HG03457 (cell line): ENCODE measurements around the gene ADK.
"Not testable (repeated sequence)": the region's sequence is repeated elsewhere in the genome, so short reads cannot be mapped to it uniquely, and the experiment has no call there.

Source experiments
- ATAC-seq: cut with Tn5 transposase; IDR thresholded peaks from one replicate; pipeline ENCODE4 v1.9.1; 2021; ENCODE audit warnings: moderate number of reproducible peaks; ENCODE audit not compliant: unreplicated experiment

The ADK gene

GRCh38 chr10:74140553-74140952 is 10.5 kb upstream of the ADK start:
- ATAC-seq, result no peak

GRCh38 chr10:74145133-74145532 is 5.9 kb upstream of the ADK start:
- ATAC-seq, result no peak

GRCh38 chr10:74146980-74147379 is 4.0 kb upstream of the ADK start:
- not testable (repeated sequence) for ATAC-seq

- peak; percentile 30 for ATAC-seq
Observed at GRCh38 chr10:74150204-74150989, 624 bp upstream of the ADK start, which contains the start of gene AP3M1. Gene AP3M1, minus strand, starts transcription at chr10:74150828. Its CDS starts 12,449 bp downstream, at chr10:74138379.

GRCh38 chr10:74151879-74152722 is 1.1 kb downstream of the ADK start:
- no peak for ATAC-seq

GRCh38 chr10:74153123-74153522 is 2.1 kb downstream of the ADK start:
- no peak for ATAC-seq

GRCh38 chr10:74153676-74154075 is 2.7 kb downstream of the ADK start:
- ATAC-seq, result no peak

GRCh38 chr10:74156919-74157289 is 5.9 kb downstream of the ADK start:
- ATAC-seq, result no peak

- no peak for ATAC-seq
Observed at GRCh38 chr10:74160013-74160412, 9.0 kb downstream of the ADK start.

- no peak for ATAC-seq
Observed at GRCh38 chr10:74163319-74164068, 12.5 kb downstream of the ADK start.

GRCh38 chr10:74164716-74165529 is 13.9 kb downstream of the ADK start:
- ATAC-seq, result no peak

GRCh38 chr10:74165530-74165901 is 14.5 kb downstream of the ADK start:
- no peak for ATAC-seq

- no peak for ATAC-seq
Observed at GRCh38 chr10:74167443-74167842, 16.4 kb downstream of the ADK start.

- no peak for ATAC-seq
Observed at GRCh38 chr10:74171625-74172024, 20.6 kb downstream of the ADK start.

- ATAC-seq, result no peak
Observed at GRCh38 chr10:74174521-74174920, 23.5 kb downstream of the ADK start.

GRCh38 chr10:74175510-74176379 is 24.7 kb downstream of the ADK start:
- ATAC-seq, result no peak

GRCh38 chr10:74176380-74177139 is 25.5 kb downstream of the ADK start:
- peak; percentile 86 for ATAC-seq

GRCh38 chr10:74177140-74177677 is 26.2 kb downstream of the ADK start:
- ATAC-seq, result peak; percentile 19
